Measurements from ENCODE around the gene REEP6.

The REEP6 gene

DNA sequence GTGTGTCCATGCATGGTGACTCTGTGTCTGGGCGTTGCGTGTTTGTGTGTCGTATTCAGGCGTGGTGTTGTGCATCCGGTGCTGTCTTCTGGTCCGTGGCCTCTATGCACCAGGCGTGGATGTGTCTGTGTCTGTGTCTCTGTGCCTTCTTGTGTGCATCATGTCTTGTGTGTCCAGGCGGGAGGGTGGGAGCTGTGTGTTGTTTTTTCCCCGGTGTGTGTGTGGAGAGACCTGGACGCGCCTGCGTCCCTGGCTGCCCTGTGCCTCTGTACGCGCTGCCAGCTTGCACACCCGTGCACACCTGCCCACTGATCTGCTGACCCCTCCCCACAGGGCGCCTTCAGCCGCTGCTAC lies 34.0 kb downstream of the REEP6 start:
- Histone ChIP-seq H3K9me3 (ENCODE audit: severe bottlenecking) (no peaks in the 10 kb centered on the region), H3K4me3 (ENCODE audit: severe bottlenecking) (no peak overlapping the region), H3K27ac (ENCODE audit: poor library complexity, severe bottlenecking) (no peak overlapping the region), H3K27me3 (ENCODE audit: insufficient read depth, poor library complexity, severe bottlenecking) (peaks cover 31% of the 10 kb centered on the region), H3K4me1 (ENCODE audit: insufficient read depth, poor library complexity, severe bottlenecking) (no peaks in the 10 kb centered on the region), H3K36me3 (ENCODE audit: low read depth) (no peaks in the 10 kb centered on the region)
- TF ChIP-seq, protein P1, sequence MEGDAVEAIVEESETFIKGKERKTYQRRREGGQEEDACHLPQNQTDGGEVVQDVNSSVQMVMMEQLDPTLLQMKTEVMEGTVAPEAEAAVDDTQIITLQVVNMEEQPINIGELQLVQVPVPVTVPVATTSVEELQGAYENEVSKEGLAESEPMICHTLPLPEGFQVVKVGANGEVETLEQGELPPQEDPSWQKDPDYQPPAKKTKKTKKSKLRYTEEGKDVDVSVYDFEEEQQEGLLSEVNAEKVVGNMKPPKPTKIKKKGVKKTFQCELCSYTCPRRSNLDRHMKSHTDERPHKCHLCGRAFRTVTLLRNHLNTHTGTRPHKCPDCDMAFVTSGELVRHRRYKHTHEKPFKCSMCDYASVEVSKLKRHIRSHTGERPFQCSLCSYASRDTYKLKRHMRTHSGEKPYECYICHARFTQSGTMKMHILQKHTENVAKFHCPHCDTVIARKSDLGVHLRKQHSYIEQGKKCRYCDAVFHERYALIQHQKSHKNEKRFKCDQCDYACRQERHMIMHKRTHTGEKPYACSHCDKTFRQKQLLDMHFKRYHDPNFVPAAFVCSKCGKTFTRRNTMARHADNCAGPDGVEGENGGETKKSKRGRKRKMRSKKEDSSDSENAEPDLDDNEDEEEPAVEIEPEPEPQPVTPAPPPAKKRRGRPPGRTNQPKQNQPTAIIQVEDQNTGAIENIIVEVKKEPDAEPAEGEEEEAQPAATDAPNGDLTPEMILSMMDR (IDR thresholded peaks at IDR 0.05; ENCODE audit: poor library complexity, severe bottlenecking) = no peak
- ATAC-seq (ENCODE audit: low read depth) (no peak), DNase-seq (ENCODE audit: low spot score) (no peak)

DNA sequence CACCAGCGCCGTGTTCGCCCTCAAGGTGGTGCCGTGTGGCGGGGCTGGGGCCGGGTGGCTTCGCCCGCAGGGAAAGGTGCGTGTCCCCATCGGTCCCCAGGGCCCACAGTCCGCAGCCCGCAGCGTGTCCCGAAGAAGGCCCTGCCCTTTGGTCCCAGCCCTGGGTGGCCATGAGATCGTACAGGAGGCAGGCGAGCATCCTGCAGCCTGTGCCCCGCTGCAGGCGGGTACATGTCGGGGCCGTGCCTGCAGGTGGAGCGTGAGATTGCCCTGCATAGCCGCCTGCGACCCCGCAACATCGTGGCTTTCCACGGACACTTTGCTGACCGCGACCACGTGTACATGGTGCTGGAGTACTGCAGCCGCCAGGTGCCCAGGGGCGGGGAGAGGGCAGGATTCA lies 34.4 kb downstream of the REEP6 start:
- no peak; the same call in 2 of the 3 replicates for ATAC-seq (ENCODE audit: low read depth)
- H3K4me1 ChIP-seq (ENCODE audit: insufficient read depth, poor library complexity, severe bottlenecking) = no peaks in the 10 kb centered on the region

DNA sequence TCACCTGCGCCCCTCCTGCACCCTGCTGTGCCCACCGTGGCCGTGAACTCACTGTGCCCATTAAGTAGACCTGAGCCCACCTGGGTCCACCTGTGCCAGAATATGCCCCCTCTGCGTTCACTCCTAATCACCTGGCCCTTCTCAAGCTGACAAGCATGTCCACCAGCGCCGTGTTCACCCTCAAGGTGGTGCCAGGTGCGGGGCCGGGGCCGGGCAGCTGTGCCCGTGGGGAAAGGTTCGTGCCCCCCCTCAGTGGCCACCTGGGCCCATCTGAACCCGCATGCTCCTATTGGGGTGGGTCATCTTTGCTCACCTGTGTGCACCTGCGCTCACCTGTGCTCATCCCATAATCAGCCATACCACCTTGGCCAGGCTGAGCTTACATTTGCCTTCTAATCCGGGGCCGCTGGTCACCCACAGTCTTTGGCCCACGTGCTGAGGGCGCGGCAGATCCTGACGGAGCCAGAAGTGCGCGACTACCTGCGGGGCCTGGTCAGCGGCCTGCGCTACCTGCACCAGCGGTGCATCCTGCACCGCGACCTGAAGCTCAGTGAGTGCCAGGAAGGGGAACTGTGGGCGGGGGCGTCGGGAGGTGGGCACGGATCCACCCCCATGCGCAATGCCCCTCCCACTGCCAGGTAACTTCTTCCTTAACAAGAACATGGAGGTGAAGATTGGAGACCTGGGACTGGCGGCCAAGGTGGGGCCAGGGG lies 35.2 kb downstream of the REEP6 start:
- TF ChIP-seq, protein P1 (IDR thresholded peaks at IDR 0.05; ENCODE audit: poor library complexity, severe bottlenecking) = no peak
- no peak for ATAC-seq (ENCODE audit: low read depth)

More for the DNA sequence above, 34.4 kb downstream of the REEP6 start:
- TF ChIP-seq, protein P1 (IDR thresholded peaks at IDR 0.05; ENCODE audit: poor library complexity, severe bottlenecking) = no peak
- H3K36me3 ChIP-seq (ENCODE audit: low read depth) = no peaks in the 10 kb centered on the region
- no peaks in the 10 kb centered on the region for H3K9me3 ChIP-seq (ENCODE audit: severe bottlenecking)
- H3K4me3 ChIP-seq (ENCODE audit: severe bottlenecking) = no peak overlapping the region
- H3K27me3 ChIP-seq (ENCODE audit: insufficient read depth, poor library complexity, severe bottlenecking) = peaks cover 31% of the 10 kb centered on the region
- no peak for DNase-seq (ENCODE audit: low spot score)
- no peak overlapping the region for H3K27ac ChIP-seq (ENCODE audit: poor library complexity, severe bottlenecking)

DNA sequence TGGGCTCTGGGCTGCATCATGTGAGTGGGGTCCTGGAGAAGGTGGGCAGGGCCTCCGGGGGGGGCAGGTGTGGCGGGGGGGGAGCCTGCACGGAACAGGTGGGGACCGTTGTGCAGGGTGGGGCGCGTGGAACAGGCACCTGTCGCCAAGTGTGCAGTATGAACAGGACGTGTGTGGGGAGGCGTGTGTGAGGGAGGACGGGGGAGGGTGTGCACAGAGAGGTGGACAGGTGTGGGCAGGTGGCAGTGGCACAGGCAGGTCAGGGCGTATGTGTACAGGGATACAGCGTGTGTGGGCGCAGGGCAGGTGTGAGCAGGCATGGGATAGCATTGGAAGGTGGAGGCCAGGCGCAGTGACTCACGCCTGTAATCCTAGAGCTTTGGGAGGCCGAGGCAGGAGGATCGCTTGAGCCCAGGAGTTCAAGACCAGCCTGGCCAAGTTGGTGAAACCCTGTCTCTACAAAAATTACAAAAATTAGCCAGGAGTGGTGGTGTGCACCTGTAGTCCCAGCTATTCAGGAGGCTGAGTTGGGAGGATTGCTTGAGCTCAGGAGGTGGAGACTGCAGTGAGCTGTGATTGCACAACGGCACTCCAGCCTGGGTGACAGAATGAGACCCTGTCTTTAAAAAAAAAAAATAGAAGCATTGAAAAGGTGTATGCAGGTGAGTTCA lies 36.1 kb downstream of the REEP6 start:
- H3K27me3 ChIP-seq (ENCODE audit: insufficient read depth, poor library complexity, severe bottlenecking) = peaks cover 31% of the 10 kb centered on the region
- no peak overlapping the region for H3K27ac ChIP-seq (ENCODE audit: poor library complexity, severe bottlenecking)
- no peak overlapping the region for H3K4me3 ChIP-seq (ENCODE audit: severe bottlenecking)
- no peaks in the 10 kb centered on the region for H3K9me3 ChIP-seq (ENCODE audit: severe bottlenecking)
- H3K4me1 ChIP-seq (ENCODE audit: insufficient read depth, poor library complexity, severe bottlenecking) = no peaks in the 10 kb centered on the region
- DNase-seq (ENCODE audit: low spot score) (no peak), ATAC-seq (ENCODE audit: low read depth) (peak; percentile 62; the same call in 2 of the 3 replicates)
- TF ChIP-seq, protein P1 (IDR thresholded peaks at IDR 0.05; ENCODE audit: poor library complexity, severe bottlenecking) = no peak
- H3K36me3 ChIP-seq (ENCODE audit: low read depth) = no peaks in the 10 kb centered on the region

More for the DNA sequence above, 35.2 kb downstream of the REEP6 start:
- Histone ChIP-seq H3K27me3 (ENCODE audit: insufficient read depth, poor library complexity, severe bottlenecking) (peaks cover 31% of the 10 kb centered on the region), H3K4me3 (ENCODE audit: severe bottlenecking) (no peak overlapping the region), H3K4me1 (ENCODE audit: insufficient read depth, poor library complexity, severe bottlenecking) (no peaks in the 10 kb centered on the region), H3K36me3 (ENCODE audit: low read depth) (no peaks in the 10 kb centered on the region), H3K27ac (ENCODE audit: poor library complexity, severe bottlenecking) (no peak overlapping the region), H3K9me3 (ENCODE audit: severe bottlenecking) (no peaks in the 10 kb centered on the region)
- no peak for DNase-seq (ENCODE audit: low spot score)

All from RWPE2 (cell line).